Neural cell (in vitro differentiated cells): Measurements from ENCODE around the gene IGFBP4. TPM values are rescaled to one million over a fixed set of nuclear protein-coding genes. Genes with fewer than 3 reads are reported as not detected.

Source experiments
- H2AFZ ChIP-seq: fragments of 200-600, 300-800 bp; sonication (generic), shearing (Covaris generic); 2 replicates; pipeline ENCODE4 v1.6.0; 2014; ENCODE audit warnings: low read depth, mild to moderate bottlenecking, antibody characterized with exemption, low read length, moderate library complexity
- H3F3A ChIP-seq: fragments of 200-600 bp; shearing (Covaris generic); 2 replicates; pipeline ENCODE4 v1.6.1; 2016; ENCODE audit warnings: mild to moderate bottlenecking, moderate library complexity, mixed read lengths, antibody characterized with exemption, low read length; ENCODE audit not compliant: insufficient read depth, poor library complexity, severe bottlenecking
- H3K27ac ChIP-seq: fragments of 200-600, 300-800 bp; sonication (generic), shearing (Covaris generic); 2 replicates; pipeline ENCODE4 v1.5.1; 2014; ENCODE audit warnings: mild to moderate bottlenecking, low read length, moderate library complexity
- H3K27me3 ChIP-seq: fragments of 300-800, 200-600 bp; sonication (generic), shearing (Covaris generic); 2 replicates; pipeline ENCODE4 v1.6.0; 2014; ENCODE audit warnings: mild to moderate bottlenecking, low read depth, low read length, moderate library complexity; ENCODE audit not compliant: insufficient read depth
- H3K36me3 ChIP-seq: fragments of 300-800, 200-600 bp; sonication (generic), shearing (Covaris generic); 2 replicates; pipeline ENCODE4 v1.5.1; 2014; ENCODE audit warnings: mild to moderate bottlenecking, antibody characterized with exemption, low read length, moderate library complexity; ENCODE audit not compliant: insufficient read depth
- H3K4me2 ChIP-seq: fragments of 300-800, 200-600 bp; sonication (generic), shearing (Covaris generic); 2 replicates; pipeline ENCODE4 v1.6.0; 2014; ENCODE audit warnings: mild to moderate bottlenecking, low read length
- H3K4me3 ChIP-seq: fragments of 300-800, 200-600 bp; sonication (generic), shearing (Covaris generic); 2 replicates; pipeline ENCODE4 v1.5.1; 2014; ENCODE audit warnings: mild to moderate bottlenecking, low read length, moderate library complexity
- H3K79me2 ChIP-seq: fragments of 200-600 bp; shearing (Covaris generic); replicated peaks from 2 replicates; pipeline ENCODE4 v1.6.0; 2014; ENCODE audit warnings: mild to moderate bottlenecking, low read length, moderate library complexity; ENCODE audit not compliant: insufficient read depth
- H3K9ac ChIP-seq: fragments of 300-800, 200-600 bp; sonication (generic), shearing (Covaris generic); 2 replicates; pipeline ENCODE4 v1.6.1; 2016; ENCODE audit warnings: mild to moderate bottlenecking, low read length, mixed read lengths
- H3K9me2 ChIP-seq: fragments of 200-600 bp; shearing (Covaris generic); 2 replicates; pipeline ENCODE4 v1.6.1; 2016; ENCODE audit warnings: mild to moderate bottlenecking, low read length, mixed read lengths; ENCODE audit not compliant: insufficient read depth
- H3K9me3 ChIP-seq: fragments of 200-600, 300-800 bp; sonication (generic), shearing (Covaris generic); 2 replicates; pipeline ENCODE4 v1.6.1; 2016; ENCODE audit warnings: mild to moderate bottlenecking, mixed run types, low read length, moderate library complexity, mixed read lengths
- H4K20me1 ChIP-seq: fragments of 200-600 bp; shearing (Covaris generic); 2 replicates; pipeline ENCODE4 v1.6.1; 2016; ENCODE audit warnings: mild to moderate bottlenecking, mixed run types; ENCODE audit not compliant: insufficient read depth
- EP300 ChIP-seq: fragments of 450-650 bp; conservative IDR thresholded peaks from 2 replicates; pipeline ENCODE4 v1.6.1; 2014; ENCODE audit warnings: antibody characterized with exemption, mild to moderate bottlenecking, moderate library complexity; ENCODE audit not compliant: poor library complexity, severe bottlenecking
- EZH2 ChIP-seq: fragments of 200-600, 300-800 bp; shearing (Covaris generic), sonication (generic); IDR thresholded peaks from 2 replicates; pipeline ENCODE4 v1.6.1; 2014; ENCODE audit warnings: antibody characterized with exemption, low read length, borderline replicate concordance, mild to moderate bottlenecking; ENCODE audit not compliant: insufficient read depth, poor library complexity, severe bottlenecking
- MXI1 ChIP-seq: fragments of 450-650 bp; conservative IDR thresholded peaks from 2 replicates; pipeline ENCODE4 v1.6.1; 2014; ENCODE audit warnings: antibody characterized with exemption, mild to moderate bottlenecking; ENCODE audit not compliant: poor library complexity, severe bottlenecking
- POLR2AphosphoS5 ChIP-seq: IDR thresholded peaks from 2 replicates; pipeline ENCODE4 v1.6.1; 2012
- RAD21 ChIP-seq: fragments of 450-650 bp; conservative IDR thresholded peaks from 2 replicates; pipeline ENCODE4 v1.6.1; 2014; ENCODE audit warnings: antibody characterized with exemption, mild to moderate bottlenecking, moderate library complexity
- SMC3 ChIP-seq: fragments of 450-650 bp; conservative IDR thresholded peaks from 2 replicates; pipeline ENCODE4 v1.6.1; 2014; ENCODE audit warnings: antibody characterized with exemption, mild to moderate bottlenecking, moderate library complexity; ENCODE audit not compliant: poor library complexity
- TAF1 ChIP-seq: IDR thresholded peaks from 2 replicates; pipeline ENCODE4 v1.6.1; 2012; ENCODE audit warnings: low read depth
- polyA plus RNA-seq: library from polyadenylated mRNA; depleted of rRNA; stranded (reverse); fragments of >200 nt; gene quantifications from 2 replicates; pipeline ENCODE4 v1.2.3, GENCODE V29; 2014
- TF ChIP-seq, protein P1 (sequence below): fragments of 450-650 bp; IDR thresholded peaks from 2 replicates; pipeline ENCODE4 v1.5.1; 2014; ENCODE audit warnings: antibody characterized with exemption, mild to moderate bottlenecking, moderate library complexity; ENCODE audit not compliant: poor library complexity, severe bottlenecking
- TF ChIP-seq, protein P2 (sequence below): IDR thresholded peaks from 2 replicates; pipeline ENCODE4 v1.6.1; 2012; ENCODE audit warnings: borderline replicate concordance

Gene IGFBP4
- polyA plus RNA-seq, 1 donor from 2014 or later = 1.3 TPM

DNA sequence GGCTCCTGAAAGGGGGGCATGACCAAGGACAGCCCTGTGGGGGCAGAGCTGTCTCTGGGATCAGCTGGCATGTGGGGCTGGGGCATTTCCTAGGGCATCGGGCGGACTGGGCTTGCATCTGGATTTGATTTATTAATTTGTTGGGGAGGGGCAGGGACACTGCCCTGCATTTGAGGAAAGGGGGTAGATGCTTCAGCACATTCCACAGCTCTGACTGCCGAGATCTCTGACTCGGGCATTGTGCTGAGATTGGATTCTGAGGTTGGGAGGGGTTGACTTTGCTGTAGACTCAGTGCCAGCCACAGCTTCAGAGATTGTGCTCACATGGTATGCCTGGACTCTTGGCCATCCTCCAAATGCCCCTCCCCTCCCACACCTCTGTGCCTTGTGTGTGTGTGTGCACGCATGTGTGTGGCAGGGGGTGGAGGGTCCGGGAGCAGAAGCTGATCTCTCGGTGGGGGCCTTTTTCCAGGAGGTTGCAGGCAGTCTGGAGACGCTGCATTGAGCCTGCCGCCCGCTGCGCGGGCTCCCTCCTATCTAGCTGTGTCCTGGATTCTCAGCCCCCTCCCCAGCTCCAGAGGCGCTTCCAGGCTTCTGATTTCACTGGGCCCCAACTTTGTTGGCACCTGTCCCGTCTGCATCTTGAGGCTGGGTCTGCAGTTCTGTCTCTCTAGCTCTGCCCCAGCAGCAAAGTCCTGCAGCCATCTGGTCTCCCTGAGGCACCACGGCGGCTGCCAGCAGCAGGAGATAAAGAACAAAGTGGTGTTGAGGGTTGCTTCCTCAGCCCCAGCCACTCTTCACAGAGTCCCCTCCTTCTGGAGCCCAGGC is 14.9 kb downstream of the IGFBP4 start:
- no peaks in the 10 kb centered on the region for H3K9me2 ChIP-seq
- H3K27ac ChIP-seq = no peak overlapping the region
- H3K4me3 ChIP-seq = no peak overlapping the region
- no peaks in the 10 kb centered on the region for H3K36me3 ChIP-seq
- no peaks in the 10 kb centered on the region for H3K27me3 ChIP-seq
- no peak overlapping the region for H3K9ac ChIP-seq
- no peak overlapping the region for H3K4me2 ChIP-seq
- H3K9me3 ChIP-seq = no peaks in the 10 kb centered on the region
- no peaks in the 10 kb centered on the region for H3F3A ChIP-seq
- H4K20me1 ChIP-seq = no peaks in the 10 kb centered on the region
- H2AFZ ChIP-seq = no peak overlapping the region
- no peak for TF ChIP-seq SMC3
- TF ChIP-seq EZH2 = no peak
- TF ChIP-seq, protein P1, sequence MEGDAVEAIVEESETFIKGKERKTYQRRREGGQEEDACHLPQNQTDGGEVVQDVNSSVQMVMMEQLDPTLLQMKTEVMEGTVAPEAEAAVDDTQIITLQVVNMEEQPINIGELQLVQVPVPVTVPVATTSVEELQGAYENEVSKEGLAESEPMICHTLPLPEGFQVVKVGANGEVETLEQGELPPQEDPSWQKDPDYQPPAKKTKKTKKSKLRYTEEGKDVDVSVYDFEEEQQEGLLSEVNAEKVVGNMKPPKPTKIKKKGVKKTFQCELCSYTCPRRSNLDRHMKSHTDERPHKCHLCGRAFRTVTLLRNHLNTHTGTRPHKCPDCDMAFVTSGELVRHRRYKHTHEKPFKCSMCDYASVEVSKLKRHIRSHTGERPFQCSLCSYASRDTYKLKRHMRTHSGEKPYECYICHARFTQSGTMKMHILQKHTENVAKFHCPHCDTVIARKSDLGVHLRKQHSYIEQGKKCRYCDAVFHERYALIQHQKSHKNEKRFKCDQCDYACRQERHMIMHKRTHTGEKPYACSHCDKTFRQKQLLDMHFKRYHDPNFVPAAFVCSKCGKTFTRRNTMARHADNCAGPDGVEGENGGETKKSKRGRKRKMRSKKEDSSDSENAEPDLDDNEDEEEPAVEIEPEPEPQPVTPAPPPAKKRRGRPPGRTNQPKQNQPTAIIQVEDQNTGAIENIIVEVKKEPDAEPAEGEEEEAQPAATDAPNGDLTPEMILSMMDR = no peak
- no peaks in the 10 kb centered on the region for H3K79me2 ChIP-seq

DNA sequence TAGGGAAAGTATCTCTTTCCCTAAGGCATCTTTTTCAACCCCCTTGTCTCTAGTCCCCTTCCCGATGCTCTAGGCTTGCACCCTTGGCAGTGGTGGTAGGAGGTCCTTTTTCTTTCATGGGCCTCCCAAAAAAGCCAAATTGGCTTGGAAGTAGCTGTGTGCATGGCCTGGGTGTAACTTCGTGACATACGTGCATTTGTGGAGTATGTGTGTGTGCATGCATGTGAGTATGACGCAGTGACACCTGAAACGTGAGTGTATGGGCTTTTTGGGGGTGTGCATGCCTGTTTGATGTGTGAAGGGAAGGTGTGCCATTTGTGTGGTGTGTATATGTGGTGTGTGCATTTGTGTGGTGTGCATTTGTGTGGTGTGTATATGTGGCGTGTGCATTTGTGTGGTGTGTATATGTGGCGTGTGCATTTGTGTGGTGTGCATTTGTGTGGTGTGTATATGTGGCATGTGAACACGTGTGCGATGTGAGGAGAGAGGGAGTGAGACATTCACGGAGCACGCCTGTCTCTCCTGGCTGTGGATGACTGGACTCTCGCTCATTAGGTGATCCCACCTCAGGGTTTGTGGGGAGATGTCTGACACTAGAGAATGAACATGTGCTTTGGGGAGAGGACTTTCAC is 15.7 kb downstream of the IGFBP4 start:
- no peaks in the 10 kb centered on the region for H3K79me2 ChIP-seq
- H3K9me2 ChIP-seq = no peaks in the 10 kb centered on the region
- H2AFZ ChIP-seq = no peak overlapping the region
- H3K9me3 ChIP-seq = no peaks in the 10 kb centered on the region
- H3K4me3 ChIP-seq = no peak overlapping the region
- no peak overlapping the region for H3K4me2 ChIP-seq
- no peak for TF ChIP-seq EP300
- no peak for TF ChIP-seq TAF1
- H3K9ac ChIP-seq = no peak overlapping the region
- H3K27ac ChIP-seq = no peak overlapping the region
- H4K20me1 ChIP-seq = no peaks in the 10 kb centered on the region
- no peaks in the 10 kb centered on the region for H3K27me3 ChIP-seq
- H3K36me3 ChIP-seq = no peaks in the 10 kb centered on the region
- H3F3A ChIP-seq = no peaks in the 10 kb centered on the region

DNA sequence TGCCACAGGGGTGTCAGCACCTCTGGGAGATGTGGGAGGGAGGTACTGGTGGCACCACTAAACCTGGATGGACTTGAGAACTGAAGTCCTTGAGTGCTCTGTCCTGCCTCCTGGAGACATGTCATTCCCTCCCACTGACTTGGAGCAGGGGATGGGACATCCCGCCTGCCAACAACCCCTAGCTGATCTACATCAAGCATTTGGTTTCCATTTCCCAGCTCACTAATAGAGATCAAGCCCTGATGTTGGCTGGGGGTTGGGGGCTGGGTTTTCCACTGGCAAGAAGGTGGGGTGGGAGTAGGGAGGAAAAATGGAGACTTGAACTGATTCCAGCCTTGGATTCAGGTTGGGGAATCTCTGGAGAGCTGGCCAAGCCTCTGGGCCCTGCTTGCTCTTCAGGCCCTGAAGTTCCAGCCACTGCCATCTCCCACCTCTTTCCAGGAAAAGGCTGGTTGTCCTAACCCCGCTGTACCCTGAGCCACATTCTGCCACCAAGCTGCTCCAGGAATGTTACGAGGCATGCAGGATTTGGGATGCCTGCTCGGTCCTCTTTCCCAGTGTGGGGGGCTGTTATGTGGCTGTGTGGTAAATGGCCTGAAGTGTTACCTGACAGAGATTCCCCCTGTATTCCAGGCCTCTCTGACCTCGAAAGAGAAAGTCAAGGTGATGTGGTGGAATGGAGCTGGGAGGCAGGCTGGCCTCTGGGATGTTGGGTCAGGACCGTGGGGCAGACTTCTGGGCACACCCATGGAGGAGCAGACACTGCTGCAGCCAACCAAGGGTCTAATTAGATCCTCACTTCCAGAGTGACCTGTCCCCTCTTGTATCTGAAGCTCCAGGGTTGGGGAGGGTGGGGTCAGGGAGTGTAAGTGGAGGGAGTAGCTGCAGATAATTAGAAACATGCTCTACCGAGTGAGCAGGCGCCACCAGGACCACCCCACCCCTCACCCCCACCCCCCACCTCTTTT is 16.7 kb downstream of the IGFBP4 start:
- H3K4me2 ChIP-seq = no peak overlapping the region

More for the DNA sequence above, 16.7 kb downstream of the IGFBP4 start:
- H3K9ac ChIP-seq = no peak overlapping the region
- no peaks in the 10 kb centered on the region for H3K27me3 ChIP-seq
- no peaks in the 10 kb centered on the region for H3K36me3 ChIP-seq
- H4K20me1 ChIP-seq = no peaks in the 10 kb centered on the region
- H3F3A ChIP-seq = no peaks in the 10 kb centered on the region
- no peak overlapping the region for H2AFZ ChIP-seq
- no peak overlapping the region for H3K4me3 ChIP-seq
- H3K27ac ChIP-seq = no peak overlapping the region
- H3K79me2 ChIP-seq = no peaks in the 10 kb centered on the region
- TF ChIP-seq SMC3 = no peak
- TF ChIP-seq, protein P1 = no peak
- TF ChIP-seq TAF1 = no peak
- no peak for TF ChIP-seq POLR2AphosphoS5
- TF ChIP-seq EP300 = no peak
- no peak for TF ChIP-seq RAD21
- no peak for TF ChIP-seq EZH2
- TF ChIP-seq MXI1 = no peak
- TF ChIP-seq, protein P2, sequence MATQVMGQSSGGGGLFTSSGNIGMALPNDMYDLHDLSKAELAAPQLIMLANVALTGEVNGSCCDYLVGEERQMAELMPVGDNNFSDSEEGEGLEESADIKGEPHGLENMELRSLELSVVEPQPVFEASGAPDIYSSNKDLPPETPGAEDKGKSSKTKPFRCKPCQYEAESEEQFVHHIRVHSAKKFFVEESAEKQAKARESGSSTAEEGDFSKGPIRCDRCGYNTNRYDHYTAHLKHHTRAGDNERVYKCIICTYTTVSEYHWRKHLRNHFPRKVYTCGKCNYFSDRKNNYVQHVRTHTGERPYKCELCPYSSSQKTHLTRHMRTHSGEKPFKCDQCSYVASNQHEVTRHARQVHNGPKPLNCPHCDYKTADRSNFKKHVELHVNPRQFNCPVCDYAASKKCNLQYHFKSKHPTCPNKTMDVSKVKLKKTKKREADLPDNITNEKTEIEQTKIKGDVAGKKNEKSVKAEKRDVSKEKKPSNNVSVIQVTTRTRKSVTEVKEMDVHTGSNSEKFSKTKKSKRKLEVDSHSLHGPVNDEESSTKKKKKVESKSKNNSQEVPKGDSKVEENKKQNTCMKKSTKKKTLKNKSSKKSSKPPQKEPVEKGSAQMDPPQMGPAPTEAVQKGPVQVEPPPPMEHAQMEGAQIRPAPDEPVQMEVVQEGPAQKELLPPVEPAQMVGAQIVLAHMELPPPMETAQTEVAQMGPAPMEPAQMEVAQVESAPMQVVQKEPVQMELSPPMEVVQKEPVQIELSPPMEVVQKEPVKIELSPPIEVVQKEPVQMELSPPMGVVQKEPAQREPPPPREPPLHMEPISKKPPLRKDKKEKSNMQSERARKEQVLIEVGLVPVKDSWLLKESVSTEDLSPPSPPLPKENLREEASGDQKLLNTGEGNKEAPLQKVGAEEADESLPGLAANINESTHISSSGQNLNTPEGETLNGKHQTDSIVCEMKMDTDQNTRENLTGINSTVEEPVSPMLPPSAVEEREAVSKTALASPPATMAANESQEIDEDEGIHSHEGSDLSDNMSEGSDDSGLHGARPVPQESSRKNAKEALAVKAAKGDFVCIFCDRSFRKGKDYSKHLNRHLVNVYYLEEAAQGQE = no peak
- no peaks in the 10 kb centered on the region for H3K9me3 ChIP-seq
- no peaks in the 10 kb centered on the region for H3K9me2 ChIP-seq
